Pancreas (tissue), 10 donors: ENCODE measurements around the gene EDN1. TPM values are rescaled to one million over a fixed set of nuclear protein-coding genes. Genes with fewer than 3 reads are reported as not detected.

Source experiments
- ATAC-seq, 4 donors: fragments of 200-7000 bp; cut with Tn5 transposase; one replicate each; pipeline versions ENCODE4 v1.8.0 to v1.9.1; 2020; ENCODE audit warnings: mild to moderate bottlenecking in 4 of 4, moderate library complexity in 4 of 4
- DNase-seq, 6 donors: peaks; one replicate each; pipeline ENCODE4 v3.0.0-alpha.2; 2020
- FAIRE-seq: peaks from 2 replicates; lab custom pipeline; 2012; peaks lifted over from hg19 to GRCh38; lab: Jason Lieb, UNC
- H3K27ac ChIP-seq, 4 donors: fragments of 200-600 bp; sonication (generic); 1 replicate in 3 of 4; 2 replicates in 1 of 4; pipeline versions ENCODE4 v1.5.0 to v1.8.0; 2020
- H3K27me3 ChIP-seq, 4 donors: fragments of 200-600 bp; one replicate each; pipeline ENCODE4 v1.8.0; 2021
- H3K36me3 ChIP-seq, 3 donors: fragments of 200-600 bp; sonication (generic) in 1 of 3; one replicate each; pipeline versions ENCODE4 v1.5.0 to v1.8.0; 2020 to 2021
- H3K4me1 ChIP-seq, 3 donors: fragments of 200-600 bp; one replicate each; pipeline ENCODE4 v1.8.0; 2021
- H3K4me3 ChIP-seq, 4 donors: fragments of 200-600 bp; sonication (generic) in 2 of 4; one replicate each; pipeline versions ENCODE4 v1.5.0 to v1.8.0; 2020 to 2021
- H3K9me3 ChIP-seq, 4 donors: fragments of 200-600 bp; one replicate each; pipeline ENCODE4 v1.8.0; 2021
- WGBS, 2 donors: extraction: QIAGEN DNeasy Blood & Tissue Kit; methylation state at CpG; one replicate each; pipeline ENCODE4 v1.1.7; 2013; 5-methylcytosine and 5-hydroxymethylcytosine counted together
- intact Hi-C, 3 donors: fragments of 100-400 bp; cut with DNase I; formaldehyde crosslinking; loops; one replicate each; pipeline versions ENCODE4 v1.11.1 to v1.14.2; 2022
- polyA plus RNA-seq, 2 donors: library from polyadenylated mRNA; stranded (reverse); fragments of 200-250 nt; gene quantifications; one replicate each; pipeline ENCODE4 v1.2.3, GENCODE V29; 2013
- total RNA-seq, 6 donors: library from RNA; stranded (reverse); fragmentation: NEBNext Ultra II Directional in 4 of 6; extraction: Animal tissue kit (Norgen Biotek cat#: 25700) in 4 of 6; gene quantifications; one replicate each; pipeline versions ENCODE4 v1.2.1 to v1.2.4, GENCODE V29; 2021 to 2023
- TF ChIP-seq, protein P1 (sequence below), 4 donors: fragments of 200-600 bp; sonication (generic) in 3 of 4; IDR thresholded peaks; one replicate each; pipeline versions ENCODE4 v1.5.0 to v1.8.0; 2021; ENCODE audit warnings: antibody characterized with exemption in 4 of 4
- donor health status: healthy with polysubstance abuse.
- donor health status: DM: no; HTN: no; CAD: no; lungs with moderate emphysema.
- donor health status: DM: no; HTN: no; CAD: no.
- donor health status: control.
- donor health status: control.
- donor health status: Bipolar disorder and iron deficiency.
- donor health status: DM: yes; HTN: yes; CAD: no.
- donor health status: DM: no; HTN: no; CAD: no.
- donor health status: DM: no; HTN: no; CAD: no.
- donor health status: DM: yes; HTN: yes; CAD: no.

Gene EDN1
- total and polyA plus RNA-seq, 8 donors, result 2.4 to 16.0 (median 5.0) TPM

DNA sequence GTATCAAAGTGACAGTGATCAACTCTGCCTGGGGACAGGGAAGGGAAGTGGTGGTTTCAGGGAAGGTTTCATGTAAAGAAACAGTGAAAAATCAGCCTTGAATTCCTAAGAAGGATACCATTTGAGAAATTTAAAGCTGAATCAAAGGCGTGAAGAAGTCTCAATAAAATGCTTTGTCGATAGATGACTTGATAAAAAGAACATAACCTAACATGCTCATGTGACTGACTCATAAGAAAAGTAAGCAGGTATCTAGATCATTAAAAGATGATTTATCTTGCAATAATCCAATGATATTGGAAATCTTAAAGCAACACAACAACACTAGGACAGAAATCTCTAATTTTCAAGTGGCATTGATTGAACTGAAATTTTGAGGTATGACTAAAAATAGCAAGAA, 14.3 kb downstream of the EDN1 start:
- FAIRE-seq, result no peak
- intact Hi-C loops, result no loop called here

DNA sequence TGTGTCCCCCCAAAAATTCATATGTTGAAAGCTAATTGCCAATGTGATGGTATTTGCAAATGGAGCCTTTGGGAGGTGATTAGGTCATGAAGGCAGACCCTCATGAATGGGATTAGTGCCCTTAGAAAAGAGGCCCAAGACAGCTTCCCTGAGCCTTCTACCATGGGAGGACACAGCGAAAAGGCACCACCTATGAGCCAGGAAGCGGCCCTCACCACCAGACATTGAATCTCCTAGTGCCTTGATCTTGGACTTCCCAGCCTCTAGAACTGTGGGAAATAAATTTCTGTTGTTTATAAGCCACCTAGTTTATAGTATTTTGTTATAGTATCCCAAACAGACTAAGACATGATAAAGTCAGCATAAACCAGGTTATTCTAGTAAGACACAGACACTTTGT, 18.9 kb downstream of the EDN1 start:
- peaks cover 0 to 12% (median 5%) of the 10 kb centered on the region in 3 donors for H3K4me1 ChIP-seq
- H3K27me3 ChIP-seq, result no peaks in the 10 kb centered on the region
- no peak for FAIRE-seq
- DNase-seq, result no peak
- TF ChIP-seq, protein P1, sequence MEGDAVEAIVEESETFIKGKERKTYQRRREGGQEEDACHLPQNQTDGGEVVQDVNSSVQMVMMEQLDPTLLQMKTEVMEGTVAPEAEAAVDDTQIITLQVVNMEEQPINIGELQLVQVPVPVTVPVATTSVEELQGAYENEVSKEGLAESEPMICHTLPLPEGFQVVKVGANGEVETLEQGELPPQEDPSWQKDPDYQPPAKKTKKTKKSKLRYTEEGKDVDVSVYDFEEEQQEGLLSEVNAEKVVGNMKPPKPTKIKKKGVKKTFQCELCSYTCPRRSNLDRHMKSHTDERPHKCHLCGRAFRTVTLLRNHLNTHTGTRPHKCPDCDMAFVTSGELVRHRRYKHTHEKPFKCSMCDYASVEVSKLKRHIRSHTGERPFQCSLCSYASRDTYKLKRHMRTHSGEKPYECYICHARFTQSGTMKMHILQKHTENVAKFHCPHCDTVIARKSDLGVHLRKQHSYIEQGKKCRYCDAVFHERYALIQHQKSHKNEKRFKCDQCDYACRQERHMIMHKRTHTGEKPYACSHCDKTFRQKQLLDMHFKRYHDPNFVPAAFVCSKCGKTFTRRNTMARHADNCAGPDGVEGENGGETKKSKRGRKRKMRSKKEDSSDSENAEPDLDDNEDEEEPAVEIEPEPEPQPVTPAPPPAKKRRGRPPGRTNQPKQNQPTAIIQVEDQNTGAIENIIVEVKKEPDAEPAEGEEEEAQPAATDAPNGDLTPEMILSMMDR (IDR thresholded peaks at IDR 0.05), result no peak
- no peak overlapping the region for H3K4me3 ChIP-seq
- ATAC-seq, result no peak
- no peak overlapping the region for H3K27ac ChIP-seq
- WGBS, 2 donors, result 96 to 98% methylated on average over 2 of the region's 2 CpGs
- no peaks in the 10 kb centered on the region for H3K36me3 ChIP-seq
- intact Hi-C loops, result no loop called here
- H3K9me3 ChIP-seq, result no peaks in the 10 kb centered on the region

More for the DNA sequence above, 14.3 kb downstream of the EDN1 start:
- Histone ChIP-seq H3K4me1 (no peaks in the 10 kb centered on the region), H3K27me3 (no peaks in the 10 kb centered on the region), H3K36me3 (no peaks in the 10 kb centered on the region), H3K4me3 (no peak overlapping the region), H3K9me3 (no peaks in the 10 kb centered on the region), H3K27ac (no peak overlapping the region)
- TF ChIP-seq, protein P1 (IDR thresholded peaks at IDR 0.05), result no peak
- WGBS, 2 donors, result 92 to 97% methylated on average over 2 of the region's 2 CpGs
- ATAC-seq (no peak), DNase-seq (no peak)

DNA sequence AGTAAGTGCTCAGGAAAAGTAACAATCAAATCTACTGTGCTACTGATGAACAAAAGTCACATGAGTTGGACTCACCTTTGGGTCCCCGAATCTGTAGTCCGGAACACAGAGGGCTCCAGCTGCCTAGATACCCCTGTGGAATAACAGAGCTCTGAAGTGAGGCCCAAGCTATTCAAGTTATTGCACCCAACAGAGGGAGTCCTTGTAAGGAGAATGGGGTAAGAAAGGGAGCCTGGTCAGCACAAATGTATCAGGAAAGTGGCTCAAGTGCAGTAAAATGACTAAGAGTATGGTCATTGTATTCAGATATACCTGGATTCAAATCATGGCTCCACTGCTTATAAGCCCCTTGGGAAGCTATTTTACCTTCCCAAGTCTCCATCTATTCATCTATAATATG, 20.9 kb downstream of the EDN1 start:
- H3K9me3 ChIP-seq, result no peaks in the 10 kb centered on the region
- peak in 3 of 4 donors; percentile 45 to 77 (median 60) for ATAC-seq
- no peaks in the 10 kb centered on the region for H3K36me3 ChIP-seq
- TF ChIP-seq, protein P1 (IDR thresholded peaks at IDR 0.05), result no peak
- no peak for DNase-seq
- intact Hi-C loops, result no loop called here
- no peak overlapping the region for H3K4me3 ChIP-seq
- 76 to 85% methylated on average over 2 of the region's 2 CpGs for WGBS, 2 donors
- no peaks in the 10 kb centered on the region for H3K27me3 ChIP-seq
- peak overlapping the region in 1 of 4 donors; percentile 4 for H3K27ac ChIP-seq
- H3K4me1 ChIP-seq, result peaks cover 0 to 12% (median 5%) of the 10 kb centered on the region in 3 donors
- no peak for FAIRE-seq

DNA sequence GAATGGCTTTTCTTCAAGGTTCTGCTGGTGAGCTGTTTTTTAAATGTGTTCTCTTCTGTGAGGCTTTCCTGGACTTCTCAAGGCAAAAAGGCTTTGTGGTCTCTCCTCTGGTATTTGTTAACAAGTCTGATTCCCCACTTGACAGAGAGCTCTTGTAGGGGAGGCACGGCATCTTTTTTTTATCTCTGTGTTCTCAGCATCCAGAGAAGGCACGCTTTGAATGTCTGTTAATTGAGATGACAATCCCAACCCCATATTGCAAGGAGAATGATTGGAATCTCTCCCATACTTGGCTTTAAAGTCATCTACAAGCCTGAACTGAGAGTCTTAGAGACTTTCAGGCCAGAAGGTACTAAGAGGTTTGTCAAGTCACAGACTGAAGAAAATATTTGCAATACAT, 22.6 kb downstream of the EDN1 start:
- H3K36me3 ChIP-seq, result no peaks in the 10 kb centered on the region
- no peak for ATAC-seq
- peaks cover 0 to 12% (median 5%) of the 10 kb centered on the region in 3 donors for H3K4me1 ChIP-seq
- H3K4me3 ChIP-seq, result no peak overlapping the region
- H3K9me3 ChIP-seq, result no peaks in the 10 kb centered on the region
- H3K27ac ChIP-seq, result peak overlapping the region in 1 of 4 donors; percentile 70
- TF ChIP-seq, protein P1 (IDR thresholded peaks at IDR 0.05), result no peak
- WGBS, 2 donors, result 85 to 86% methylated on average over 2 of the region's 2 CpGs
- intact Hi-C loops, result no loop called here
- DNase-seq, result no peak
- no peak for FAIRE-seq
- no peaks in the 10 kb centered on the region for H3K27me3 ChIP-seq

DNA sequence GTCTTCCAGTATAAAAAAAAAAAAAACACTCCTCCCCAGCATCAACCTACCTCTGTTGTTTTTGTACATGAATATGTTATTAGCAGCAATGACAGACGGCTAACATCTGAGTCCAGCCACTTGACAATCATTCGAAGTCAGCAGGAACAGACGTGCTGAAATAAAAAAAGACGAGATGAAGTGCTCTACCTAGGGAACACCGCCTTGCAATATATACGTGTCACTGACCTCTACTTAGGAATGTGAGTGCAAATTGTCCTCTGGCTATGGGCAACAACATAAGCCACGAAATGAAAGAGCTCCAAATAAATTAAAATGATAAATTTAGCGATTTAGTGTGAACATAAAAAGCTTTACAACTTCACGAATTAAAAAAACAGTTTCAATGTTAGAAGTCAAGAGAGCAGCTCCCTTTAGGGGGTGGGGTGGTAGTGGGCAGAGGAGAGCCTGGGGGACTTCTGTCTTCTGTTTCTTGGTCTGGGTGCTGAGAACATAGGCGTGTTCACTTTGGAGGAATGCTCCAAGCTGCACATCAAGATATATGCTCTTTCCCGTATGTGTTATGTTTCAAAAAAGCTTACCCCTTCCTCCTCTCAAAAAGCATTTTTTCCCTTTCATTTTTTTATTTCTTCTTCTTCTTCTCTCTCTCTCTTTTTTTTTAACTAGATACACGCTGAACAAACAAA, 23.3 kb downstream of the EDN1 start:
- DNase-seq (no peak), FAIRE-seq (no peak), ATAC-seq (peak in 2 of 4 donors; percentile 16 to 28)
- H3K4me1 ChIP-seq, result peaks cover 0 to 12% (median 5%) of the 10 kb centered on the region in 3 donors
- no peaks in the 10 kb centered on the region for H3K9me3 ChIP-seq
- TF ChIP-seq, protein P1 (IDR thresholded peaks at IDR 0.05), result no peak
- H3K36me3 ChIP-seq, result no peaks in the 10 kb centered on the region
- H3K27me3 ChIP-seq, result no peaks in the 10 kb centered on the region
- WGBS, 2 donors, result 73 to 74% methylated on average over 12 of the region's 12 CpGs
- intact Hi-C loops, result no loop called here
- no peak overlapping the region for H3K4me3 ChIP-seq
- H3K27ac ChIP-seq, result peak overlapping the region; percentile 51 to 78 (median 64)
